ENCODE data around the gene SLC7A14. TPM values are rescaled to one million over a fixed set of nuclear protein-coding genes. Genes with fewer than 3 reads are reported as not detected.

Gene SLC7A14
- total RNA-seq, 1 donor from 2014 or later, result under 0.01 TPM

GRCh38 chr3:170499562-170500156 lies 86.2 kb downstream of the SLC7A14 start:
- DNase-seq (ENCODE audit: low read depth in 2 of 2), result peak; percentile 60 to 74

- DNase-seq (ENCODE audit: low read depth in 2 of 2), result no peak
These were observed 88.4 kb downstream of the SLC7A14 start for GRCh38 chr3:170497207-170498095.

DNA sequence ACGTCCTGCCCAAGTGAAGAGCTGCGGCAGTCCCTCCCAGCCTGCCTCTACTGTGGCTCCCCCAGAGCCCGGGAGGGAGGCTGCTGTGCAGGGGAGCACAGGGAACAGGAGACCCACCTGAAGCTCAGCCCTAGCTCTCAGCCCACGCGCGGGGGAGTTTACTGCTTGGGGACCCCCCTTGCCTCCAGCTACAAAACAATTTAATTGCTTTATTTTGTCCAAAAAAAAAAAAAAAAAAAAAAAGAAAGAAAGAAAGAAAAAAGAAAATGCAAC lies 89.1 kb downstream of the SLC7A14 start:
- no peak for DNase-seq (ENCODE audit: low read depth in 2 of 2)

GRCh38 chr3:170496026-170496867 lies 89.6 kb downstream of the SLC7A14 start:
- DNase-seq (ENCODE audit: low read depth in 2 of 2), result no peak

DNA sequence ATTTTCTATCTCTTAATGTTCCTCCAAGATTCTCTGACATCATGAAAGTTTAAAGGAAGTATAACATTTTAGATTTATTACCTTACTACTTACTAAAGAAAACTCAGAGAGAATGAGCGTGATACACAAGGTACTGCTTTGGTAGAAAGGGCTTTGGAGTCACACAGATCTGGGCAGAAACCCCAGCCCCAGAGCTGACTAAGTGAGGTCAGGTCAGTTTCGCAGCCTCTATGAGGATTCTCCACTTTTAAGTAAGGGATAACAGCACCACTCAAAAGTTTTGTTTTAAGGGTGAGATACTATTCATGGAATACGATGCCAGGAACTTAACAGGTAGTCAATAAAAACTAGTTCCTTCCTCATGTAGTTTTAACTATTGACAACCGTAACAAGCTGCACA lies 91.1 kb downstream of the SLC7A14 start:
- DNase-seq (ENCODE audit: low read depth in 2 of 2), result no peak

DNA sequence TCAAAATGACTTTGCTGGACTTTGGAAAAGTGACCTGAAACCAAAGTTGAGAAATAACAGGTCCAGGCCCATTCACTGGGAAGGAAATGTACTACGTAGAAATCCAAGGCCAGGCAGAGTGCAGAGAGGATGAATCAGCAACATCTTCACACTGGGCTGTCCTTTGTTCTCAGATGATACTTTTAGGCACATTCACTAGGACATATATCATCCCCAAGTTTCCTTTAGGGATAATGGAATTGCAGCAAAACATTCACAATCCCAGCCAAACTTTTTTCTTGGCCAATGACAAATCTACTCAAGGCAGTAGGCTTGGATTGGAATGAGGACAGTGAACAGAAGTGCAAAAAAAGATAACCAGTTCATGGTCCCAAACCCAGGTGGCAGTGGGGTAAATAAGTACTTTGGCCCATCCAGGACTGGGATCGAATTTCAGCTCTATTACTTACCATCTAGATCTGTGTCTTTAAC lies 92.1 kb downstream of the SLC7A14 start:
- peak in 1 of 2 donors; percentile 23 for DNase-seq (ENCODE audit: low read depth in 2 of 2)

- DNase-seq (ENCODE audit: low read depth in 2 of 2), result no peak
These were observed 94.0 kb downstream of the SLC7A14 start for GRCh38 chr3:170491901-170492300.

DNA sequence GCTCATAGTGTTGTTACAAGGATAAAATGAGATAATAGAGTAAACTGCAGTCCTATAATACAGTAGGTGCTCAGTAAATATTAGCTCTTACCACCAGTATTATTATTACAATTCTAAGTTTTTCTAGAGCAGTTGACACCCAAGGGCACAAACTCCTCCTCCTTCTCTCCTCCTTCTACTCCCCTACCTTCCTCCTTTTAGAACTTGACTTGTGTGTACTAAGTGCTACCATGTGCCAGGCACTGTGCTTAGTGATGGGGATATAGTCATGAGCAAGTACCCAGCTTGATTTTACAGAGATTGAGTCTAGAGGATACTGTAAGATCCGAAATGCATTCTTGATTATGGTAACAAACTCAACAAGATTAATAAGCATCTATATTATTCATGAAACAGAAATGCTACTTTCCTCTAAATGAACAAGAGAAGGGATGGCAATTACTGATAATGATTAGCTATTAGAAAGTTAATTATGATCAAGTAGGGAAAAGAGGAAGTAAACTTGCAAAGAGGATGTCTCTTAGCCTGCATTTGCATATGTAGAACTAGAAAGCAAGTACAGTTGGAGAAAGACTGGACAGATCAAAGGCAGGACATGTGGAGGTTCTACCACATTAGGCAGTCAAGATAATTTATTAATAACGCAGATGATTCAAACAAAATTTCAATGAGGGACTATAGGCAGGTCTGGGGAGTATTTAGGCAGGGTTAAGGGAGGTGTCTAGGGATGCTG lies 94.9 kb downstream of the SLC7A14 start:
- DNase-seq (ENCODE audit: low read depth in 2 of 2), result no peak

GRCh38 chr3:170488802-170489201 lies 97.1 kb downstream of the SLC7A14 start:
- peak in 1 of 2 donors; percentile 13 for DNase-seq (ENCODE audit: low read depth in 2 of 2)

GRCh38 chr3:170487031-170487430 lies 98.8 kb downstream of the SLC7A14 start:
- no peak for DNase-seq (ENCODE audit: low read depth in 2 of 2)

GRCh38 chr3:170486398-170486797 lies 99.5 kb downstream of the SLC7A14 start:
- no peak for DNase-seq (ENCODE audit: low read depth in 2 of 2)

GRCh38 chr3:170485696-170486095 lies 100.2 kb downstream of the SLC7A14 start:
- DNase-seq (ENCODE audit: low read depth in 2 of 2), result no peak

DNA sequence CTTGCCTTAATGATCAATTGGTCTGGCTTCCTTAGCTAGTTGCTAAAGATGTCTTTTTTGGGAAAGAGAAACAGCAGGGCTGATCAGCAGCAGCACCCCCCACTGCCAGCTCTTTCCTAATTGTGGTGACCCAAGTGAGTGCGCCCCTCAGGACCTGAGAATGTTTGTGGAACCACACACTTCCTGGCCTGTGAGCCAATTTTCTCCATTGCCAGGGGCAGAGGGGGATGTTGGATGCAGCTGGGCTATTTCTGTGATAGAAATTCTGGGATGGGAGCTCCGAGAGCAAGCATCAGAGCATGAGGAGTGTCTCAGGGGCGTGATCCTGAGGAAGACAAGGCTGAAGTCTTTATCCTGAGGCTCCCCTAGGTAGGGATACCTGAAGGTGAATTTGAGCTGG lies 100.6 kb downstream of the SLC7A14 start:
- no peak for DNase-seq (ENCODE audit: low read depth in 2 of 2)

DNA sequence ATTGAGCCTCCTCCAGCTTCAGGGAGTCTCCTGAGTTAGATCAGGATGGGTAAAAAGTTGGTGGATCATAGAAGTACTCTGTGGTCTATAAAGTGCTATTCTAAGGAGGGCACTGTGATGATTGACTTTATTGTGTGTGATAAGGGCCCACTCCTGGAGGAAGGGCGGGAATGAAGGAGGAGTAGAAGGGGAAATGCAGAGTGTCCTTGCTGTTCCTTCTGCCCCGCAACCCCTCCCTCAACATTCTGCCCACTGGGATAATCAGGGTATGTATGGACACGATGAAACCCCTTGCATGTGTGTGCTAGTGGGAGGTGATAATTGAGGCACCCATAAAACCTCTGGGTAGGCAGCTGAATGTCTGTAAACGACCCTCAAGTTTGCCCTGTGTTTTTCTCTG lies 101.0 kb downstream of the SLC7A14 start:
- no peak for DNase-seq (ENCODE audit: low read depth in 2 of 2)

- no peak for DNase-seq (ENCODE audit: low read depth in 2 of 2)
These were observed 102.2 kb downstream of the SLC7A14 start for GRCh38 chr3:170483485-170484262.

- no peak for DNase-seq (ENCODE audit: low read depth in 2 of 2)
These were observed 103.7 kb downstream of the SLC7A14 start for GRCh38 chr3:170482199-170482598.

- no peak for DNase-seq (ENCODE audit: low read depth in 2 of 2)
These were observed 105.8 kb downstream of the SLC7A14 start for GRCh38 chr3:170480111-170480510.

GRCh38 chr3:170477395-170477794 lies 108.5 kb downstream of the SLC7A14 start:
- DNase-seq (ENCODE audit: low read depth in 2 of 2), result peak in 1 of 2 donors; percentile 12

DNA sequence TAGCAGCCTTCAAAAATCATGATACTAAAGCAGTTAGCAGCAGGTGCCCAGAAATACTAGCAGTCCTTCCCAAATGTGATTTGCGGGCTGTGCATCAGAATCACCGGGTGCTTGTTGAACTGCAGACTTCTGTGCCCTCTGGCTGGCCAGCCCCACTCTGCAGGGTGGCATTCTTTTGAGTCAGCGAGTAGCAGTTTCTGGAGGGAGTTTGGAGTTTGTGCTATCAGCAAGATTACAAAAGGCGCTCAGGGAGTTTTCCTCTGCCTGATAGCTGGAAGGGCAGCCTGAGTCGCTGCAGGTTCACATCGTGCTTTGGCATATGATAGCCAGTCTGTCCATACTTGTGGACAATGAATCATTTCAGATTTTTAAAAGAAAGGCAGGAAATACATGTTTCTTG lies 109.6 kb downstream of the SLC7A14 start:
- DNase-seq (ENCODE audit: low read depth in 2 of 2), result no peak

DNA sequence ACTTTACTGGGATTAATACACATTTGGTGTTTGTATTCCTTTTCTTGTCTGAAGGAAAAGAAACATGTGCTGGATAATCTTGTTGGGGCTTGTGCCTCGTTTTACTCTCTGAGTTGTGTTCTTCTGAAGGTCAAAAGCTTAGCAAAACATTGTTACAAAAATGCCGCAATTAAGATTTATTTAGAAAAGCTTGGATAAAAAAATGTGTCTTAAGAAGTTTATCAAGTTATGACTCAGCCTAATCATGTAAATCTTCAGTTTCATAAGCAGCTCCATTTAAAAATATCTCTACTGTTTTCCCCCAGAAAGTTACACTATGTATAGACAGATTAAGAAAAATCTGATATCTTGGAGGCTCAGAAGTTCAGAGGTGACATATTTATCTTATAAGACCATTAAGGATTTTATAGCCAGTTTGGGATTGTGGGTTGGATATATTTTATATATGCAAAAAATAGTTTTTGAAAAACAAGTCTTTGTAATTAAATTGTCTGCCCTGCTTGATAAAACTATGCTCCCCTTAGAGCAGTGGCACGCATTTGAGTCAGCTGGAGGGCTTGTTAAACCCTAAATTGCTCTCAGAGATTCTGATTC lies 110.7 kb downstream of the SLC7A14 start:
- no peak for DNase-seq (ENCODE audit: low read depth in 2 of 2)
